Measurements from ENCODE around the gene SLC25A20.

GRCh38 chr3:48857641-48858040, 41.0 kb downstream of the SLC25A20 start:
- no peak for TF ChIP-seq CTCF (IDR thresholded peaks at IDR 0.05)
- TF ChIP-seq POLR2A (IDR thresholded peaks at IDR 0.05) = no peak
- TF ChIP-seq EP300 (IDR thresholded peaks at IDR 0.05) = no peak
